Measurements from ENCODE around the gene RPL36AL.

GRCh38 chr14:49637534-49638078, 17.2 kb upstream of the RPL36AL start:
- TF ChIP-seq CTCF (IDR thresholded peaks at IDR 0.05; ENCODE audit: insufficient read depth, low read length) (no peak), GABPA (IDR thresholded peaks at IDR 0.05; ENCODE audit: low read depth) (no peak), POLR2AphosphoS5 (IDR thresholded peaks at IDR 0.05; ENCODE audit: low read depth) (no peak)
